KMS-11 (cell line): ENCODE data around the gene ADGRA3.

ENCODE experiments used
- H2AFZ ChIP-seq: fragments of 200-600 bp; sonication (generic); 2 replicates; pipeline ENCODE4 v1.6.1; 2016; ENCODE audit warnings: antibody characterized with exemption, mixed run types, low read depth
- H3K27ac ChIP-seq: fragments of 200-600 bp; sonication (generic); 2 replicates; pipeline ENCODE4 v1.6.1; 2016; ENCODE audit warnings: mild to moderate bottlenecking, mixed run types
- H3K27me3 ChIP-seq: fragments of 200-600 bp; sonication (generic); 2 replicates; pipeline ENCODE4 v1.6.1; 2017; ENCODE audit warnings: mild to moderate bottlenecking, low read depth, mixed run types, moderate library complexity; ENCODE audit not compliant: insufficient read depth
- H3K36me3 ChIP-seq: fragments of 200-600 bp; sonication (generic); 2 replicates; pipeline ENCODE4 v1.6.1; 2017; ENCODE audit warnings: mild to moderate bottlenecking, mixed run types; ENCODE audit not compliant: insufficient read depth
- H3K4me1 ChIP-seq: fragments of 200-600 bp; sonication (generic); 2 replicates; pipeline ENCODE4 v1.6.1; 2016; ENCODE audit warnings: mild to moderate bottlenecking, low read depth, mixed run types; ENCODE audit not compliant: poor library complexity, severe bottlenecking
- H3K4me2 ChIP-seq: fragments of 200-600 bp; sonication (generic); 2 replicates; pipeline ENCODE4 v1.7.0; 2016; ENCODE audit warnings: mild to moderate bottlenecking, mixed run types
- H3K4me3 ChIP-seq: fragments of 200-600 bp; sonication (generic); IDR thresholded peaks from 2 replicates; pipeline ENCODE4 v1.6.1; 2017; ENCODE audit warnings: low read depth, low read length, mixed read lengths; ENCODE audit not compliant: insufficient read depth
- H3K79me2 ChIP-seq: fragments of 200-600 bp; sonication (generic); 2 replicates; pipeline ENCODE4 v1.6.1; 2016; ENCODE audit warnings: low read depth, mixed run types; ENCODE audit not compliant: insufficient read depth
- H3K9ac ChIP-seq: fragments of 200-600 bp; sonication (generic); 2 replicates; pipeline ENCODE4 v1.6.1; 2016; ENCODE audit warnings: mild to moderate bottlenecking, mixed run types
- H4K20me1 ChIP-seq: fragments of 200-600 bp; sonication (generic); 2 replicates; pipeline ENCODE4 v1.6.1; 2016; ENCODE audit warnings: mild to moderate bottlenecking, mixed run types; ENCODE audit not compliant: insufficient read depth
- TF ChIP-seq, protein P1 (sequence below): fragments of 200-600 bp; sonication (generic); conservative IDR thresholded peaks from 2 replicates; pipeline ENCODE4 v1.6.1; 2017; ENCODE audit warnings: low read depth, mild to moderate bottlenecking, antibody characterized with exemption, low read length, moderate library complexity, mixed read lengths

The ADGRA3 gene

DNA sequence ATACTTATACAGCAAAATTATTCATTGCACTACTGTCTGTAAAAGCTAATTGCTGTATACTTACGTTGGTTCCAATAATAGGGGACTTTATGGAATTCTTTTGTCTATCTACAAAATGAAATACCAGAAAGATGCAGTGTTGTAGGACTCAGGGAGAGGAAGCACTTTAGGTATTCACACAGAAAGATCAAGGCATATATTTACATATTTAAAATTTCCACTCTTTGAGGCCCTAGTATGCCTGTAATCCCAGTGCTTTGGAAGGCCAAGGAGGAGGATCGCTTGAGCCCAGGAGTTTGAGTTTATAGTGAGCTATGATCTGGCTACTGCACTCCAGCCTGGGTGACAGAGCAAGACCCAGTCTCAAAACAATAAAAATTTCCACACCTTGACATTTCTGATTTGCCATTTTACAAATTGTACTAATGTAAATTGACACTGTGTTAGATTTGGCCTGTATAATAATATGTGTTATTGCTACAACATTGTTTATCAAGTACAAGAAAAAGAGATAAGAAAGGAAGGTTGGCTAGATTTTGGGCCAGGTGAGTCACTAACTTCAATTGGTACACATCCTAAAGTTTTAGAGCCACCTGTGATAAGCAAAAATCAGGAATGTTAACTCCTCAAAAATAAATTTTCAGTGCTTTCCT, 35.1 kb downstream of the ADGRA3 start:
- no peak overlapping the region for H3K9ac ChIP-seq

DNA sequence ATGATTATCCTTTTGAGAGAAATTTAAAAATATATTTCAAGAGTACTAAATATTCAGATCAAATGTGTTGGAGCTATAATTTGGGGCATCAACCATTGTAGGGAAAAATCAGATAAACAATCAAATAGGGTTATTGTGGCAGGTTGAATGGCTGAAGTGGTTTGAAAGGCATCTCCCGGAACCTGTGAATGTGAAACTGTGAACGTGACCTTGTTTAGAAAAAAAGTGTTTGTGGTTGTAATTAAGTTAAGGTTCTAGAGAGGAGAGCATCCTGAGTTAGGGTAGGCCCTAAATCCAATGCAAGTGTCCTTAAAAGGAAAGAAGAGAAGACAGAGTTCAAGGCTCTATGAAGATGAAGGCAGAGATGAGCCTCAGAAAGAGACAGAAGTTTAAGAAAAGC, 37.4 kb downstream of the ADGRA3 start:
- no peak overlapping the region for H2AFZ ChIP-seq
- H3K27me3 ChIP-seq: no peaks in the 10 kb centered on the region
- H3K79me2 ChIP-seq: no peaks in the 10 kb centered on the region
- H3K4me1 ChIP-seq: peaks cover 16% of the 10 kb centered on the region
- H3K36me3 ChIP-seq: no peaks in the 10 kb centered on the region
- H4K20me1 ChIP-seq: no peaks in the 10 kb centered on the region
- peak overlapping the region; percentile 21; the same call in 1 of the 2 replicates for H3K4me2 ChIP-seq
- H3K9ac ChIP-seq: no peak overlapping the region
- TF ChIP-seq, protein P1, sequence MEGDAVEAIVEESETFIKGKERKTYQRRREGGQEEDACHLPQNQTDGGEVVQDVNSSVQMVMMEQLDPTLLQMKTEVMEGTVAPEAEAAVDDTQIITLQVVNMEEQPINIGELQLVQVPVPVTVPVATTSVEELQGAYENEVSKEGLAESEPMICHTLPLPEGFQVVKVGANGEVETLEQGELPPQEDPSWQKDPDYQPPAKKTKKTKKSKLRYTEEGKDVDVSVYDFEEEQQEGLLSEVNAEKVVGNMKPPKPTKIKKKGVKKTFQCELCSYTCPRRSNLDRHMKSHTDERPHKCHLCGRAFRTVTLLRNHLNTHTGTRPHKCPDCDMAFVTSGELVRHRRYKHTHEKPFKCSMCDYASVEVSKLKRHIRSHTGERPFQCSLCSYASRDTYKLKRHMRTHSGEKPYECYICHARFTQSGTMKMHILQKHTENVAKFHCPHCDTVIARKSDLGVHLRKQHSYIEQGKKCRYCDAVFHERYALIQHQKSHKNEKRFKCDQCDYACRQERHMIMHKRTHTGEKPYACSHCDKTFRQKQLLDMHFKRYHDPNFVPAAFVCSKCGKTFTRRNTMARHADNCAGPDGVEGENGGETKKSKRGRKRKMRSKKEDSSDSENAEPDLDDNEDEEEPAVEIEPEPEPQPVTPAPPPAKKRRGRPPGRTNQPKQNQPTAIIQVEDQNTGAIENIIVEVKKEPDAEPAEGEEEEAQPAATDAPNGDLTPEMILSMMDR: no peak
- H3K27ac ChIP-seq: no peak overlapping the region
- H3K4me3 ChIP-seq: no peak overlapping the region

More for the DNA sequence above, 35.1 kb downstream of the ADGRA3 start:
- no peak overlapping the region for H2AFZ ChIP-seq
- H3K4me2 ChIP-seq: no peak overlapping the region
- H3K27me3 ChIP-seq: no peaks in the 10 kb centered on the region
- peaks cover 21% of the 10 kb centered on the region for H3K4me1 ChIP-seq
- no peaks in the 10 kb centered on the region for H3K36me3 ChIP-seq
- H3K4me3 ChIP-seq: no peak overlapping the region
- no peaks in the 10 kb centered on the region for H3K79me2 ChIP-seq
- H4K20me1 ChIP-seq: no peaks in the 10 kb centered on the region
- no peak overlapping the region for H3K27ac ChIP-seq
- TF ChIP-seq, protein P1: no peak

DNA sequence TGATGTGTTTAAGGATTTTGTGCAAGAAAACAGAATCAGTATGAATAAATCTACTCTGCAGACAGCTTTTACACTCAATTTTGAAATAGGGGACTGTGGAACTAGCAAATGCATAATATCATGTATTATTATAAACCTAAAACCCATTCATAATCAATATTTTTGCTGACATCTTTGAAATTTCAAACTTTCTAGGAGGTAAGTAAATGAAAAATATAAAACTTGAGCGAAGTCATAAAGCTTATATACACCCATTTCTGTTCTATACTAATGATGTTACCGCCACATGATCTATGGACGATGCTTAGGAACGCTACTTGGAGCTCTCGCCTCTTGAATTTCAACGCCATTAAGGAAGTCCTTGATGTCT, 38.1 kb downstream of the ADGRA3 start:
- H3K4me2 ChIP-seq: 0 out of 2 replicates have a peak overlapping the region, but pooled peaks have one; percentile 21

GRCh38 chr4:22477136-22477812, 38.6 kb downstream of the ADGRA3 start:
- Histone ChIP-seq H3K9ac (no peak overlapping the region), H4K20me1 (no peaks in the 10 kb centered on the region), H3K27me3 (no peaks in the 10 kb centered on the region), H3K4me3 (no peak overlapping the region), H3K36me3 (no peaks in the 10 kb centered on the region), H3K27ac (no peak overlapping the region), H2AFZ (no peak overlapping the region), H3K4me2 (no peak overlapping the region), H3K79me2 (no peaks in the 10 kb centered on the region), H3K4me1 (peaks cover 16% of the 10 kb centered on the region)
- TF ChIP-seq, protein P1: no peak

More for the DNA sequence above, 38.1 kb downstream of the ADGRA3 start:
- no peaks in the 10 kb centered on the region for H3K79me2 ChIP-seq
- no peak overlapping the region for H3K9ac ChIP-seq
- no peaks in the 10 kb centered on the region for H3K36me3 ChIP-seq
- H3K27me3 ChIP-seq: no peaks in the 10 kb centered on the region
- no peak overlapping the region for H3K4me3 ChIP-seq
- no peaks in the 10 kb centered on the region for H4K20me1 ChIP-seq
- H3K4me1 ChIP-seq: peaks cover 16% of the 10 kb centered on the region
- H3K27ac ChIP-seq: no peak overlapping the region
- no peak overlapping the region for H2AFZ ChIP-seq
- TF ChIP-seq, protein P1: no peak
